K562 (cell line): ENCODE results near the gene NR6A1. TPM values are rescaled to one million over a fixed set of nuclear protein-coding genes. Genes with fewer than 3 reads are reported as not detected.

ENCODE experiments used
- ATAC-seq: fragments of 200-7000 bp; cut with Tn5 transposase; 3 replicates; pipeline ENCODE4 v1.9.1; 2020; ENCODE audit warnings: moderate library complexity
- BruUV-seq: library from RNA; stranded (reverse); fragments of 400-500 nt; replicated peaks from 2 replicates; lab custom pipeline; 2021; lab: Mats Ljungman, UMichigan
- CTCF ChIA-PET: fragments of 300-600 bp; formaldehyde crosslinking; extraction: SDS; loops from one replicate; lab custom pipeline; 2021; ENCODE audit warnings: low intra/inter-chr PET ratio; lab: Yijun Ruan, JAX
- POLR2A ChIA-PET: fragments of 300-600, 350-650 bp; sonication (Branson Sonifier 250); formaldehyde crosslinking; extraction: SDS; loops from one replicate; lab custom pipeline; 2021; ENCODE audit warnings: antibody characterized with exemption, inconsistent platforms; lab: Yijun Ruan, JAX
- DNase-seq, 4 experiments: peaks; one replicate each; pipeline versions ENCODE4 v3.0.0 to v3.0.0-alpha.2; 2011 to 2018; ENCODE audit warnings: low spot score in 3 of 4, mixed read lengths in 3 of 4; ENCODE audit errors: extremely low read depth in 1 of 4
- FAIRE-seq: peaks from 2 replicates; lab custom pipeline; 2011; peaks lifted over from hg19 to GRCh38; lab: Jason Lieb, UNC
- H2AFZ ChIP-seq: 2 replicates; pipeline ENCODE4 v1.6.0; 2011; ENCODE audit warnings: low read depth, low read length, control low read depth, inconsistent platforms
- H3K27ac ChIP-seq: fragments of 200-600 bp; 3 replicates; pipeline ENCODE4 v1.8.0; 2011; ENCODE audit warnings: low read depth, mild to moderate bottlenecking, control low read depth, inconsistent platforms, low read length, moderate library complexity, mixed read lengths; ENCODE audit errors: extremely low read depth
- H3K27me3 ChIP-seq, 2 experiments: fragments of 300-600 bp in 1 of 2; 2 replicates in 1 of 2; 3 replicates in 1 of 2; pipeline versions ENCODE4 v1.6.0 to v1.8.0; 2011; ENCODE audit warnings: inconsistent platforms in 2 of 2, low read length in 2 of 2, mild to moderate bottlenecking in 1 of 2, mixed read lengths in 1 of 2, moderate library complexity in 1 of 2; ENCODE audit not compliant: control insufficient read depth in 2 of 2, insufficient read depth in 2 of 2
- H3K36me3 ChIP-seq: fragments of 300-600 bp; 3 replicates; pipeline ENCODE4 v1.8.0; 2011; ENCODE audit warnings: mild to moderate bottlenecking, low read length, inconsistent platforms; ENCODE audit not compliant: control insufficient read depth, insufficient read depth
- H3K4me1 ChIP-seq, 2 experiments: fragments of 200-600 bp in 1 of 2; replicated peaks in 1 of 2; 2 replicates in 1 of 2; 3 replicates in 1 of 2; pipeline versions ENCODE4 v1.5.1 to v1.8.0; 2011; ENCODE audit warnings: inconsistent platforms in 2 of 2, low read length in 2 of 2, mild to moderate bottlenecking in 1 of 2, mixed read lengths in 1 of 2, moderate library complexity in 1 of 2; ENCODE audit not compliant: control insufficient read depth in 2 of 2, insufficient read depth in 2 of 2
- H3K4me2 ChIP-seq: 2 replicates; pipeline ENCODE4 v1.6.1; 2011; ENCODE audit warnings: low read length, control low read depth, inconsistent platforms, mixed read lengths; ENCODE audit not compliant: insufficient read depth
- H3K4me3 ChIP-seq: fragments of 200-600 bp; sonication (generic), shearing (Covaris generic); 2 replicates; pipeline ENCODE4 v1.5.1; 2016; ENCODE audit warnings: control low read depth, inconsistent platforms
- H3K79me2 ChIP-seq: fragments of 200-600 bp; 3 replicates; pipeline ENCODE4 v1.8.0; 2011; ENCODE audit warnings: low read length, inconsistent platforms; ENCODE audit not compliant: control insufficient read depth, insufficient read depth
- H3K9ac ChIP-seq, 2 experiments: 2 replicates each; pipeline versions ENCODE4 v1.6.0 to v1.6.1; 2011; ENCODE audit warnings: low read depth in 2 of 2, low read length in 2 of 2, control low read depth in 1 of 2, inconsistent platforms in 1 of 2, mild to moderate bottlenecking in 1 of 2, mixed read lengths in 1 of 2; ENCODE audit not compliant: insufficient read depth in 1 of 2
- H3K9me1 ChIP-seq: one replicate; pipeline ENCODE4 v1.6.0; 2011; ENCODE audit warnings: inconsistent platforms, mild to moderate bottlenecking, low read length, moderate library complexity; ENCODE audit not compliant: control insufficient read depth, insufficient read depth
- H3K9me3 ChIP-seq: replicated peaks from 2 replicates; pipeline ENCODE4 v1.5.1; 2011; ENCODE audit warnings: low read depth, low read length, inconsistent platforms; ENCODE audit not compliant: control insufficient read depth, insufficient read depth
- H4K20me1 ChIP-seq: replicated peaks from 2 replicates; pipeline ENCODE4 v1.6.1; 2011; ENCODE audit warnings: low read length, inconsistent platforms, mixed read lengths; ENCODE audit not compliant: control insufficient read depth, insufficient read depth
- CTBP1 ChIP-seq: fragments of 450-650 bp; IDR thresholded peaks from 2 replicates; pipeline ENCODE4 v1.6.1; 2016; ENCODE audit warnings: borderline replicate concordance
- CUX1 ChIP-seq: fragments of 200-800 bp; sonication (Bioruptor generic); IDR thresholded peaks from 2 replicates; pipeline ENCODE4 v1.6.1; 2016; ENCODE audit warnings: missing genetic modification characterization, missing compliant biosample characterization
- MAX ChIP-seq: sonication (generic); formaldehyde crosslinking; IDR thresholded peaks from 2 replicates; pipeline ENCODE4 v1.9.0; 2022; ENCODE audit warnings: mild to moderate bottlenecking, missing genetic modification reagents
- ZBTB7A ChIP-seq: IDR thresholded peaks from 2 replicates; pipeline ENCODE4 v1.6.1; 2011; ENCODE audit warnings: low read depth, mild to moderate bottlenecking, low read length, moderate library complexity, borderline replicate concordance; ENCODE audit not compliant: control insufficient read depth
- ZKSCAN1 ChIP-seq: fragments of 150-350 bp; IDR thresholded peaks from 2 replicates; pipeline ENCODE4 v1.6.1; 2016; ENCODE audit warnings: low read depth, low read length
- WGBS: fragments of 100-300 bp; shearing (Covaris generic); methylation state at CpG from one replicate; pipeline ENCODE4 v1.1.6; 2016; ENCODE audit warnings: low coverage, mixed read lengths; ENCODE audit not compliant: insufficient coverage; ENCODE audit errors: missing lambda C conversion rate; 5-methylcytosine and 5-hydroxymethylcytosine counted together
- in situ Hi-C: fragments of 300-500 bp; cut with MboI; formaldehyde crosslinking; loops from 4 replicates; pipeline ENCODE4 v1.15.0; 2018; ENCODE audit warnings: inconsistent platforms, mixed read lengths
- intact Hi-C: fragments of 100-400 bp; cut with micrococcal nuclease; formaldehyde crosslinking; loops from 2 replicates; pipeline ENCODE4 v1.14.2; 2022
- polyA plus RNA-seq, 8 experiments: library from polyadenylated mRNA; depleted of rRNA in 4 of 8; stranded (reverse) in 5 of 8; unstranded in 3 of 8; fragments of >200 nt; fragmentation: Nextera tagmentation in 2 of 8; fragmentation: Illumina TruSeq in 1 of 8; extraction: Ambion mirVana in 2 of 8; extraction: Trizol in 1 of 8; gene quantifications; 2 replicates each; pipeline versions ENCODE4 v1.2.1 to v1.2.3, GENCODE V29; 2011 to 2014; ENCODE audit warnings: inconsistent platforms in 1 of 8, missing spikeins in 1 of 8
- total RNA-seq, 7 experiments: library from RNA; depleted of rRNA in 6 of 7; stranded (reverse); fragments of >200 nt in 6 of 7; fragmentation: Illumina TruSeq in 2 of 7; extraction: Trizol in 2 of 7; gene quantifications; 2 replicates each; pipeline versions ENCODE4 v1.2.1 to v1.2.3, GENCODE V29; 2011 to 2021; ENCODE audit warnings: low replicate concordance in 1 of 7
- TF ChIP-seq, protein P1 (sequence below): fragments of 450-650 bp; IDR thresholded peaks from 2 replicates; pipeline ENCODE4 v1.6.1; 2016; ENCODE audit warnings: low read depth

NR6A1 gene
- total and polyA plus RNA-seq, 9 of the 15 experiments (the other 6 are each of a cell fraction or from before 2014, with no cell fraction given) = 9.7 to 55.4 (median 28.3) TPM

DNA sequence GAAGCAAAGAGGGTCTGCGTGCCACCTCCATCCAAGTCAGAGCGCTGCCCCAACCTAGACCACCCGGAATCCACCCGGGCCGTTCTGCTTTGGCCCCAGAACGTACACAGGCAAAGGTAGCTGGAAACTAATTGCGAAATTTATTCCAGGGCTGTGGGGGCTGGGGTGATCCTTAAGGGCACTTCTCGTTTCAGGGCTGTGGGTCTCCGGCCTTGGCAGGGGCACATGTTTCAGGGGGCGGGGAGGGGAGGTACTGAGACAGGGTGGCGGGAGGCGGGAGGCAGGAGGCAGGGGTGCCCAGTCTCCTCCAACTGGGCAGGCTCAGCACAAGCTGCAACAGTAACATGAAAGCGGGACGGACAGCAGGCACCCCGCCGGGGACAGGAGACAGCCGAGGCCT is 290.0 kb downstream of the NR6A1 start (continued):
- TF ChIP-seq, protein P1, sequence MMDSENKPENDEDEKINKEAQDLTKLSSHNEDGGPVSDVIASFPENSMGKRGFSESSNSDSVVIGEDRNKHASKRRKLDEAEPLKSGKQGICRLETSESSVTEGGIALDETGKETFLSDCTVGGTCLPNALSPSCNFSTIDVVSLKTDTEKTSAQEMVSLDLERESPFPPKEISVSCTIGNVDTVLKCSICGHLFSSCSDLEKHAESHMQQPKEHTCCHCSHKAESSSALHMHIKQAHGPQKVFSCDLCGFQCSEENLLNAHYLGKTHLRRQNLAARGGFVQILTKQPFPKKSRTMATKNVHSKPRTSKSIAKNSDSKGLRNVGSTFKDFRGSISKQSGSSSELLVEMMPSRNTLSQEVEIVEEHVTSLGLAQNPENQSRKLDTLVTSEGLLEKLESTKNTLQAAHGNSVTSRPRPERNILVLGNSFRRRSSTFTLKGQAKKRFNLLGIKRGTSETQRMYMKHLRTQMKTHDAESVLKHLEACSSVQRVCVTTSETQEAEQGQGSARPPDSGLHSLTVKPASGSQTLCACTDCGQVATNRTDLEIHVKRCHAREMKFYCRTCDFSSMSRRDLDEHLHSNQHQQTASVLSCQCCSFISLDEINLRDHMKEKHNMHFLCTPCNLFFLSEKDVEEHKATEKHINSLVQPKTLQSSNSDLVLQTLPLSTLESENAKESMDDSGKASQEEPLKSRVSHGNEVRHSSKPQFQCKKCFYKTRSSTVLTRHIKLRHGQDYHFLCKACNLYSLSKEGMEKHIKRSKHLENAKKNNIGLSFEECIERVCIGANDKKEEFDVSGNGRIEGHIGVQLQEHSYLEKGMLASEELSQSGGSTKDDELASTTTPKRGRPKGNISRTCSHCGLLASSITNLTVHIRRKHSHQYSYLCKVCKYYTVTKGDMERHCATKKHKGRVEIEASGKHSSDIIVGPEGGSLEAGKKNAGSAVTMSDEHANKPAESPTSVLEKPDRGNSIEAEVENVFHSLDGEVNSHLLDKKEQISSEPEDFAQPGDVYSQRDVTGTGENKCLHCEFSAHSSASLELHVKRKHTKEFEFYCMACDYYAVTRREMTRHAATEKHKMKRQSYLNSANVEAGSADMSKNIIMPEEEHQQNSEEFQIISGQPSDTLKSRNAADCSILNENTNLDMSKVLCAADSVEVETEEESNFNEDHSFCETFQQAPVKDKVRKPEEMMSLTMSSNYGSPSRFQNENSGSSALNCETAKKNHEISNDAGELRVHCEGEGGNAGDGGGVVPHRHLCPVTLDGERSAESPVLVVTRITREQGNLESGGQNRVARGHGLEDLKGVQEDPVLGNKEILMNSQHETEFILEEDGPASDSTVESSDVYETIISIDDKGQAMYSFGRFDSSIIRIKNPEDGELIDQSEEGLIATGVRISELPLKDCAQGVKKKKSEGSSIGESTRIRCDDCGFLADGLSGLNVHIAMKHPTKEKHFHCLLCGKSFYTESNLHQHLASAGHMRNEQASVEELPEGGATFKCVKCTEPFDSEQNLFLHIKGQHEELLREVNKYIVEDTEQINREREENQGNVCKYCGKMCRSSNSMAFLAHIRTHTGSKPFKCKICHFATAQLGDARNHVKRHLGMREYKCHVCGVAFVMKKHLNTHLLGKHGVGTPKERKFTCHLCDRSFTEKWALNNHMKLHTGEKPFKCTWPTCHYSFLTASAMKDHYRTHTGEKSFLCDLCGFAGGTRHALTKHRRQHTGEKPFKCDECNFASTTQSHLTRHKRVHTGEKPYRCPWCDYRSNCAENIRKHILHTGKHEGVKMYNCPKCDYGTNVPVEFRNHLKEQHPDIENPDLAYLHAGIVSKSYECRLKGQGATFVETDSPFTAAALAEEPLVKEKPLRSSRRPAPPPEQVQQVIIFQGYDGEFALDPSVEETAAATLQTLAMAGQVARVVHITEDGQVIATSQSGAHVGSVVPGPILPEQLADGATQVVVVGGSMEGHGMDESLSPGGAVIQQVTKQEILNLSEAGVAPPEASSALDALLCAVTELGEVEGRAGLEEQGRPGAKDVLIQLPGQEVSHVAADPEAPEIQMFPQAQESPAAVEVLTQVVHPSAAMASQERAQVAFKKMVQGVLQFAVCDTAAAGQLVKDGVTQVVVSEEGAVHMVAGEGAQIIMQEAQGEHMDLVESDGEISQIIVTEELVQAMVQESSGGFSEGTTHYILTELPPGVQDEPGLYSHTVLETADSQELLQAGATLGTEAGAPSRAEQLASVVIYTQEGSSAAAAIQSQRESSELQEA = no peak

DNA sequence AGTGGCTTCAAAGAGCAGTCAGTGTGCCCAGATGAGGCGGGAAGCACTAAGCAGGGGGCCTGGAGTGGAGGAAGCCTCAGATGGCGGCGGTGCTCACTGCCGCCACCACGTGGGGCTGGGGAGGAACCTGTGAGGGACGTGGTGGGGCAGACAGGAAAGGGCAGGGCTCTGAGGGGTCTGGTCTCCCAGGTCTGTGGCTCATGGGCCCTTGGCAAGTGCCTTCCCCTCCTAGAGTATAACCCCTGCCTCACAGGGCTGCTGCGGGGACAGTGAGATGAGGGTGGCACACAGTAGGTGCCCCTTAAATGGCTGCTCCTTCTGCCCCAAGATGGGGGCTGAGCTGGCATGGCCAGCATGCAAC is 290.5 kb downstream of the NR6A1 start:
- Histone ChIP-seq H3K9ac (no peak overlapping the region), H4K20me1 (peaks cover 18% of the 10 kb centered on the region), H2AFZ (peak overlapping the region; percentile 67; the same call in 1 of the 2 replicates), H3K9me3 (no peaks in the 10 kb centered on the region), H3K4me3 (no peak overlapping the region), H3K79me2 (no peaks in the 10 kb centered on the region), H3K4me1 (peaks cover 0 to 51% of the 10 kb centered on the region in 2 experiments; a peak in 3 of 5 replicates), H3K9me1 (no peaks in the 10 kb centered on the region), H3K4me2 (no peak overlapping the region; the same call in 1 of the 2 replicates), H3K27me3 (peaks cover 16 to 74% of the 10 kb centered on the region in 2 experiments; a peak in 4 of 5 replicates), H3K27ac (no peak overlapping the region), H3K36me3 (no peaks in the 10 kb centered on the region)
- FAIRE-seq (peak; percentile 61), DNase-seq (peak; percentile 72 to 80 (median 74)), ATAC-seq (peak; percentile 86)
- CTCF ChIA-PET = interaction anchor here (0.6 kb wide), 1 partner anchor 501 kb away, joined by 3 read pairs; no protein-coding TSS in a partner anchor
- in situ Hi-C loops (no loop called here), intact Hi-C loops (loop anchor here (5.0 kb wide), 1 partner anchor 57 kb away; no protein-coding TSS in a partner anchor)
- no TSS peak for BruUV-seq
- WGBS = 0% methylated on average over 6 of the region's 7 CpGs
- POLR2A ChIA-PET = no interaction called here
- TF ChIP-seq MAX = peak; percentile 66
- TF ChIP-seq ZBTB7A = peak; percentile 39; the same call in 1 of the 2 replicates
- TF ChIP-seq ZKSCAN1 = 0 out of 2 replicates have a peak, but pooled peaks have one; percentile 49
- TF ChIP-seq CTBP1 = 0 out of 2 replicates have a peak, but pooled peaks have one; percentile 8
- no peak for TF ChIP-seq CUX1 (CRISPR knock-in tag)
